ENCODE results near the gene FAU.
A peak's percentile ranks its signal among the peaks of the same experiment; 100 is the strongest.

FAU gene

GRCh38 chr11:65086809-65087208 is 35.1 kb downstream of the FAU start:
- no peak overlapping the region for H3K4me3 ChIP-seq (ENCODE audit: low read length)
- no peak for DNase-seq (ENCODE audit: low read depth, low spot score)

GRCh38 chr11:65085446-65085845 is 36.5 kb downstream of the FAU start:
- no peak overlapping the region for H3K4me3 ChIP-seq (ENCODE audit: low read length)

DNA sequence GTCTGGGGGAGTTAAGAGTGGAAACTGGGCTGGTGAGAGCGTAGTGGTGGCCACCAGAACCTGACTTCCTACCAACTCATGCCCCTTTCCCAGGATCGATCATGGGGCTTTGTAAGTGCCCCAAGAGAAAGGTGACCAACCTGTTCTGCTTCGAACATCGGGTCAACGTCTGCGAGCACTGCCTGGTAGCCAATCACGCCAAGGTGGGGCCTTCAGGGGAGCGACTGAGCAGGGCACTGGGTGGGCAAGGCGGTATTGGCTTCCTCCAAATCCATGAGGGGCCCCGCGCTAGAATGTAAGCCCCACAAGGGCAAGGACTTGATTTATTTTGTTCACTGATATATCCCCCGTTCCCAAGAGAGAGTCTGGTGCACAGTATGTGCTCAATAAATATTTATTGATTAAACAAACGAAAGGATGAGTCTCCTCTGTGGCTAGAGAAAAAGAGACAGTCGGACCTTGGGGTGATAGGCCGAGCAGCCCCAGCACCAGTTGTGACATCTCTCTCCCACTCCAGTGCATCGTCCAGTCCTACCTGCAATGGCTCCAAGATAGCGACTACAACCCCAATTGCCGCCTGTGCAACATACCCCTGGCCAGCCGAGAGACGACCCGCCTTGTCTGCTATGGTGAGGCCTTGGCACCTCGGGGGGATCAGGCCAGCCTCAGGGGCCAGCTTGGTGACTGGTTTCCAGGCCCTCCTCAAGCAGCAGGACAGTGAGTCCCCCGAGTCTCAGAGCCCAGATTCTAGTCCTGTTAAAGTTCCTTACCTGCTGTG is 37.1 kb downstream of the FAU start:
- peak overlapping the region; percentile 99 for H3K4me3 ChIP-seq (ENCODE audit: low read length)
- DNase-seq (ENCODE audit: low read depth, low spot score), result no peak

More at GRCh38 chr11:65085446-65085845, 36.5 kb downstream of the FAU start:
- DNase-seq (ENCODE audit: low read depth, low spot score), result no peak

- peak within 1 kb of the TSS; percentile 99 for H3K4me3 ChIP-seq (ENCODE audit: low read length)
- peak; percentile 94 for DNase-seq (ENCODE audit: low read depth, low spot score)
These were observed 37.9 kb downstream of the FAU start, which contains the start of the genes CDCA5 and ZFPL1 for GRCh38 chr11:65083834-65084597. Gene CDCA5 (minus strand): TSS chr11:65084040. CDS start chr11:65083978, 62 bp downstream. Gene ZFPL1 (plus strand): TSS chr11:65084222. CDS start chr11:65084699, 477 bp downstream.

DNA sequence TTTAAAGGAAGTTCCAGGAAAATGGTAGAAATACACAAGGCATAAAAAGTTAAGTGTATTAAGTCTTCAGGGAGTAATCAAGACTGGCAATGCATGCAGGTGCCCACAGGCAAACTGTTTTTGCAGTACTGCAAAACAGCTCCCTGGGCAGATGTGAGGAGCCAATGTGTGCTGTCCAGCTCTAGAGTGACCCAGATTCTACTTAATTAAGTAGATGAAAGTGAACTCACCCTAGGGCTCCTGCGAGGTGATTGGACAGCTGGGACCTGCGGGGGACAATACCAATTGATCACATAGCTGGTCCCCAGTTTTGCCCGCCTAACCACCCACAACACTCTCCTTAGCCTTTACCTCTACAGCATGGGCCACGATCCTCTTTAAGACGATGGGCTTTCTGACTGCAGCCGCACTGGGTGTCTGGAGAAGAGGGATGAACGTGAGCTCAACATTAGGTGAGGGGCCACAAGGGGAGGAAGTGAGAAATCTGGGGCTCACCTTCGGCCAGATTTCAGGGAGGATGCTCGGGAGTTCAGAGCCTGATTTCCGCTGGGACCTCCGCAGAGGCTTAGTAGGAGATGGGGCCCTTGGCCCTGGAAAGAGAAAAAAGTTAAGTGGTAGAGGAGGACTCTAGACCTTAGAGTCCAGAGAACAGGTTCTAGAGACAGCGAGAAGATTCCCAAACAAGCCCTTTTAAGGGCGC is 38.6 kb downstream of the FAU start:
- no peak for DNase-seq (ENCODE audit: low read depth, low spot score)
- H3K4me3 ChIP-seq (ENCODE audit: low read length), result peak overlapping the region; percentile 99

GRCh38 chr11:65078786-65079342 is 43.1 kb downstream of the FAU start:
- no peak for DNase-seq (ENCODE audit: low read depth, low spot score)
- H3K4me3 ChIP-seq (ENCODE audit: low read length), result no peak overlapping the region

DNA sequence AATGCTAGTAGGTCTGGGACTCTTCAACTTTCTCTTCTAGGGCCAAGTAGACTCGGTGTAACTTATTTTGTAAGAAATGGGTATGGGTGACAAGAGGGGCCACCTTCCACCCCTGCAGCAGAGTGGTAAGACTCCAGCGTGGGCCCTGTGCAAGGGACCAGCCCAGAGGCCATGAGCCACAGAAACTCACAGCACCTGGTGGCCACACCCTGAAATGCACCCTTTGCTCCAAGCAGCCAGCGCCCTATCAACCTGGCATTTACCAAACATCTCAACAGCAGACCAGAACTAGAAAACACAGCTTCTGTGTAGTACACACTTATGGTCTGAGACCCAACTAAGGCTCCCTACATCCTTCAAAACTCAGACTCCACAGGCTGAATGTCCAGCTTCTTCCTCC is 43.8 kb downstream of the FAU start:
- H3K4me3 ChIP-seq (ENCODE audit: low read length), result no peak overlapping the region

DNA sequence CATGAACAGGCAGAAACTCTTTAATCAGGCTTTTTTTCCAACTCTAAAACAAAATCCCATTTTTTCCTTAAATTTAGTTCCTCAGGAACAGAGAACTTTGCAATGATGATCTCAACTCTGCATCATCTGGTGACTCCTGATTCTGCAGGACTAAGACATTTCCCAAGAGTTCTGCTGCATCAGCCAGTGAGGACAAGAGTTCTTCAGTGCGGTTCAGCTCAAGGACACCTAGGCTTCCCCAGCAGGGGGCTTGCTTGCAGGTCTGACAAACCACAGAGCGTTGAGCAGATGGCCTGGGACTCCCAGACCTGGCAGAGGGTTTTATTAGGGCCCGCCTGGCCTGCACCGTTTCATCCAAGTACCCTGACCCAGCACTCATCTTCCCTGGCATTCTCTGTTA is 44.5 kb downstream of the FAU start:
- no peak for DNase-seq (ENCODE audit: low read depth, low spot score)
- no peak overlapping the region for H3K4me3 ChIP-seq (ENCODE audit: low read length)

More for the DNA sequence above, 43.8 kb downstream of the FAU start:
- DNase-seq (ENCODE audit: low read depth, low spot score), result peak; percentile 56

DNA sequence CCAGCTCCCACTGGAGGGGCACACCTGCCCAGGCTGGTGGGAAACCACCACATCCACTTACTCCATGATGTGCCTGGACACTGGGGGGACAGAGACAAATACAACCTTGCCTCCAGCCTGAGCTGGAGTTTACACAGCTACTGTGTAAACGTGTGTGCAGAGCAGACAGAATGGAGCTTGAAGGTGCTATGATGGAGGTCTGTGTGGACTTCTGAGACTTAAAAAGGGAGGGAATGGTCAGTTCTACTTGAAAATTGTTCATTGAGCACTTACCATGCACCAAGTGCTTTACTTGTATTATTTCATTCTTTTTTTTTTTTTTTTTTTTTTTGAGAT is 49.3 kb downstream of the FAU start:
- no peak for DNase-seq (ENCODE audit: low read depth, low spot score)
- H3K4me3 ChIP-seq (ENCODE audit: low read length), result no peak overlapping the region

- no peak for DNase-seq (ENCODE audit: low read depth, low spot score)
- H3K4me3 ChIP-seq (ENCODE audit: low read length), result no peak overlapping the region
These were observed 49.9 kb downstream of the FAU start for GRCh38 chr11:65071907-65072630.
